Transverse colon (tissue), 4 donors: ENCODE measurements around the gene NTN5. TPM values are rescaled to one million over a fixed set of nuclear protein-coding genes. Genes with fewer than 3 reads are reported as not detected.
A peak's percentile ranks its signal among the peaks of the same experiment; 100 is the strongest.

Source experiments
- DNase-seq: peaks from one replicate; pipeline ENCODE4 v3.0.0-alpha.2; 2019
- H3K27ac ChIP-seq, 4 donors: fragments of 200-600 bp; sonication (generic); 2 replicates each; pipeline ENCODE4 v1.5.1; 2016 to 2018; ENCODE audit warnings: inconsistent platforms in 4 of 4
- H3K27me3 ChIP-seq: fragments of 200-600 bp; sonication (generic); 2 replicates; pipeline ENCODE4 v1.5.1; 2017; ENCODE audit warnings: inconsistent platforms
- H3K36me3 ChIP-seq, 4 donors: fragments of 200-600 bp; sonication (generic); 2 replicates each; pipeline ENCODE4 v1.5.1; 2017 to 2019; ENCODE audit warnings: inconsistent platforms in 4 of 4
- H3K4me1 ChIP-seq, 4 donors: fragments of 200-600 bp; sonication (generic); 2 replicates each; pipeline ENCODE4 v1.5.1; 2017 to 2020; ENCODE audit warnings: inconsistent platforms in 4 of 4
- H3K4me3 ChIP-seq, 4 donors: fragments of 200-600 bp; sonication (generic); 1 replicate in 1 of 4; 2 replicates in 3 of 4; pipeline versions ENCODE4 v1.5.1 to v1.6.1; 2017 to 2019; ENCODE audit warnings: inconsistent platforms in 4 of 4
- H3K9me3 ChIP-seq, 2 donors: fragments of 200-600 bp; sonication (generic); 2 replicates each; pipeline ENCODE4 v1.5.1; 2017 to 2019; ENCODE audit warnings: inconsistent platforms in 2 of 2
- CTCF ChIP-seq, 5 experiments: fragments of 200-600 bp in 3 of 5; fragments of 450-650 bp in 2 of 5; sonication (generic) in 3 of 5; IDR thresholded peaks; 1 replicate in 2 of 5; 2 replicates in 3 of 5; pipeline ENCODE4 v1.5.1; 2016 to 2017; ENCODE audit warnings: antibody characterized with exemption in 5 of 5, inconsistent platforms in 3 of 5, mild to moderate bottlenecking in 2 of 5, moderate library complexity in 1 of 5
- EP300 ChIP-seq: sonication (generic); formaldehyde crosslinking; IDR thresholded peaks from one replicate; pipeline ENCODE4 v1.6.1; 2017; ENCODE audit warnings: antibody characterized with exemption, low read depth
- POLR2A ChIP-seq: fragments of 450-650 bp; IDR thresholded peaks from one replicate; pipeline ENCODE4 v1.6.1; 2016; ENCODE audit warnings: antibody characterized with exemption, mild to moderate bottlenecking, moderate library complexity
- POLR2AphosphoS5 ChIP-seq, 3 donors: sonication (generic); formaldehyde crosslinking; IDR thresholded peaks; one replicate each; pipeline ENCODE4 v1.6.1; 2016; ENCODE audit warnings: antibody characterized with exemption in 3 of 3
- WGBS, 2 donors: methylation state at CpG; one replicate each; pipeline ENCODE4 v1.1.5; 2018; ENCODE audit warnings: low coverage in 1 of 2; 5-methylcytosine and 5-hydroxymethylcytosine counted together
- in situ Hi-C, 4 donors: fragments of 200-750 bp; cut with MboI; loops; one replicate each; pipeline versions ENCODE4 v1.15.0 to v1.15.1; 2017; ENCODE audit warnings: low sequenced_read_pairs in 3 of 4, low pct_ligation_motif_present in 1 of 4, low pct_unique_long_range_greater_than_20kb in 1 of 4
- intact Hi-C: fragments of 100-400 bp; cut with DNase I; formaldehyde crosslinking; loops from one replicate; pipeline ENCODE4 v1.15.1; 2023; ENCODE audit warnings: low total_unique reads
- total RNA-seq, 4 donors: library from RNA; depleted of rRNA; stranded (reverse); fragments of >200 nt; gene quantifications; one replicate each; pipeline ENCODE4 v1.1.0, GENCODE V29; 2016

NTN5 gene
- total RNA-seq, 4 donors from 2014 or later = 0.41 to 1.1 TPM; not detected in 2

- no peaks in the 10 kb centered on the region for H3K9me3 ChIP-seq
- in situ Hi-C loops = no loop called here
- WGBS, 2 donors = 31 to 57% methylated on average over 1 to 6 of the region's 6 CpGs
- H3K4me3 ChIP-seq = peak overlapping the region; percentile 42 to 90 (median 64)
- H3K27me3 ChIP-seq = no peaks in the 10 kb centered on the region
- intact Hi-C loops = no loop called here
- TF ChIP-seq CTCF (IDR thresholded peaks at IDR 0.05) (peak in 2 of 5 experiments; percentile 27), POLR2A (no peak), EP300 (no peak), POLR2AphosphoS5 (IDR thresholded peaks at IDR 0.05) (no peak)
- DNase-seq = no peak
- H3K4me1 ChIP-seq = peaks cover 31 to 62% (median 55%) of the 10 kb centered on the region in 4 donors
- H3K27ac ChIP-seq = peak overlapping the region; percentile 90 to 97 (median 94)
- peaks cover 0 to 19% (median 6%) of the 10 kb centered on the region in 4 donors for H3K36me3 ChIP-seq
Measured at GRCh38 chr19:48619692-48620585, 52.9 kb downstream of the NTN5 start.

- DNase-seq = peak; percentile 98
- no peaks in the 10 kb centered on the region for H3K9me3 ChIP-seq
- no peaks in the 10 kb centered on the region for H3K27me3 ChIP-seq
- in situ Hi-C loops = no loop called here
- TF ChIP-seq POLR2AphosphoS5 (IDR thresholded peaks at IDR 0.05) (peak; percentile 96 to 98 (median 97)), EP300 (peak; percentile 49), CTCF (IDR thresholded peaks at IDR 0.05) (peak in 1 of 5 experiments; percentile 13), POLR2A (peak; percentile 96)
- H3K27ac ChIP-seq = peak within 1 kb of the TSS; percentile 90 to 97 (median 94)
- peak within 1 kb of the TSS; percentile 56 to 90 (median 68) for H3K4me3 ChIP-seq
- intact Hi-C loops = no loop called here
- H3K36me3 ChIP-seq = peaks cover 0 to 19% (median 6%) of the 10 kb centered on the region in 4 donors
- 0% methylated on average over 15 to 39 of the region's 69 CpGs for WGBS, 2 donors
- H3K4me1 ChIP-seq = peaks cover 31 to 55% (median 49%) of the 10 kb centered on the region in 4 donors
Measured at GRCh38 chr19:48618916-48619691, 53.7 kb downstream of the NTN5 start, which contains the start of the genes RPL18 and SPHK2. TSS of gene RPL18 (minus strand) at chr19:48619178. CDS start at chr19:48619143, 35 bp downstream. TSS of gene SPHK2 (plus strand) at chr19:48619506. CDS start at chr19:48620515, 1,009 bp downstream.

- H3K36me3 ChIP-seq = peaks cover 0 to 19% (median 6%) of the 10 kb centered on the region in 4 donors
- H3K27me3 ChIP-seq = no peaks in the 10 kb centered on the region
- H3K4me1 ChIP-seq = peaks cover 28 to 50% (median 44%) of the 10 kb centered on the region in 4 donors
- intact Hi-C loops (no loop called here), in situ Hi-C loops (no loop called here)
- TF ChIP-seq POLR2AphosphoS5 (IDR thresholded peaks at IDR 0.05) (no peak), POLR2A (no peak), CTCF (IDR thresholded peaks at IDR 0.05) (no peak), EP300 (no peak)
- no peak for DNase-seq
- peak overlapping the region; percentile 56 to 90 (median 68) for H3K4me3 ChIP-seq
- 0% methylated on average over 18 of the region's 18 CpGs; no CpG with 5 or more reads in 1 of the 2 donors for WGBS, 2 donors
- H3K27ac ChIP-seq = peak overlapping the region; percentile 90 to 97 (median 94)
- no peaks in the 10 kb centered on the region for H3K9me3 ChIP-seq
Measured at GRCh38 chr19:48618278-48618915, 54.4 kb downstream of the NTN5 start.
